H9 (cell line): Measurements from ENCODE around the gene IGF2BP2. TPM values are rescaled to one million over a fixed set of nuclear protein-coding genes. Genes with fewer than 3 reads are reported as not detected.
A peak's percentile ranks its signal among the peaks of the same experiment; 100 is the strongest.

ENCODE experiments used
- DNase-seq: peaks from one replicate; pipeline ENCODE4 v3.0.0-alpha.2; 2017
- H2AFZ ChIP-seq: one replicate; pipeline ENCODE4 v1.6.1; 2013; ENCODE audit warnings: mild to moderate bottlenecking, low read length, control low read depth, moderate library complexity
- H2AK5ac ChIP-seq: 2 replicates; pipeline ENCODE4 v1.6.1; 2013; ENCODE audit warnings: low read length, control low read depth, mixed read lengths; ENCODE audit not compliant: insufficient read length
- H2BK120ac ChIP-seq: one replicate; pipeline ENCODE4 v1.6.1; 2013; ENCODE audit warnings: low read depth, mild to moderate bottlenecking, low read length, control low read depth, inconsistent platforms; ENCODE audit not compliant: poor library complexity, severe bottlenecking
- H2BK12ac ChIP-seq: 2 replicates; pipeline ENCODE4 v1.6.1; 2013; ENCODE audit warnings: low read length, control low read depth, mixed read lengths, low read depth; ENCODE audit not compliant: insufficient read length
- H2BK15ac ChIP-seq: 2 replicates; pipeline ENCODE4 v1.6.1; 2013; ENCODE audit warnings: low read depth, low read length, control low read depth
- H2BK20ac ChIP-seq: one replicate; pipeline ENCODE4 v1.6.1; 2013; ENCODE audit warnings: low read depth, mild to moderate bottlenecking, low read length, control low read depth, inconsistent platforms; ENCODE audit not compliant: poor library complexity, severe bottlenecking
- H2BK5ac ChIP-seq: 2 replicates; pipeline ENCODE4 v1.6.1; 2013; ENCODE audit warnings: low read length, control low read depth, mixed read lengths; ENCODE audit not compliant: insufficient read length
- H3K14ac ChIP-seq: 2 replicates; pipeline ENCODE4 v1.6.1; 2013; ENCODE audit warnings: low read length, control low read depth; ENCODE audit not compliant: insufficient read depth
- H3K18ac ChIP-seq: 2 replicates; pipeline ENCODE4 v1.6.1; 2013; ENCODE audit warnings: low read depth, mild to moderate bottlenecking, mixed read lengths, low read length, control low read depth; ENCODE audit not compliant: insufficient read length
- H3K23ac ChIP-seq: 2 replicates; pipeline ENCODE4 v1.6.1; 2013; ENCODE audit warnings: low read length, control low read depth, mixed read lengths, low read depth; ENCODE audit not compliant: insufficient read length
- H3K23me2 ChIP-seq: 2 replicates; pipeline ENCODE4 v1.6.1; 2013; ENCODE audit warnings: low read depth, mild to moderate bottlenecking, mixed read lengths, low read length, control low read depth; ENCODE audit not compliant: insufficient read length, poor library complexity, severe bottlenecking
- H3K27ac ChIP-seq: 2 replicates; pipeline ENCODE4 v1.5.1; 2013; ENCODE audit warnings: low read length, control low read depth, mixed read lengths, low read depth; ENCODE audit not compliant: insufficient read length
- H3K27me3 ChIP-seq: 2 replicates; pipeline ENCODE4 v1.6.1; 2013; ENCODE audit warnings: low read length, control low read depth, inconsistent platforms; ENCODE audit not compliant: insufficient read depth
- H3K4ac ChIP-seq: 2 replicates; pipeline ENCODE4 v1.6.1; 2013; ENCODE audit warnings: low read depth, mild to moderate bottlenecking, control low read depth, inconsistent platforms, low read length, moderate library complexity
- H3K4me1 ChIP-seq: 2 replicates; pipeline ENCODE4 v1.6.1; 2013; ENCODE audit warnings: low read length, control low read depth, inconsistent platforms; ENCODE audit not compliant: insufficient read depth
- H3K4me2 ChIP-seq: 2 replicates; pipeline ENCODE4 v1.6.1; 2013; ENCODE audit warnings: low read length, control low read depth, mixed read lengths; ENCODE audit not compliant: insufficient read length, insufficient read depth
- H3K56ac ChIP-seq: 2 replicates; pipeline ENCODE4 v1.6.1; 2013; ENCODE audit warnings: low read depth, mild to moderate bottlenecking, mixed read lengths, low read length, control low read depth; ENCODE audit not compliant: insufficient read length
- H3K79me1 ChIP-seq: 2 replicates; pipeline ENCODE4 v1.6.1; 2013; ENCODE audit warnings: low read depth, mild to moderate bottlenecking, moderate library complexity, low read length, control low read depth, inconsistent platforms; ENCODE audit not compliant: insufficient read depth, poor library complexity, severe bottlenecking
- H3K79me2 ChIP-seq: 2 replicates; pipeline ENCODE4 v1.6.1; 2013; ENCODE audit warnings: low read length, control low read depth, inconsistent platforms; ENCODE audit not compliant: insufficient read depth
- H3K9ac ChIP-seq: 2 replicates; pipeline ENCODE4 v1.6.1; 2013; ENCODE audit warnings: low read length, control low read depth, mixed read lengths; ENCODE audit not compliant: insufficient read length; ENCODE audit errors: extremely low read depth
- H3K9me3 ChIP-seq: one replicate; pipeline ENCODE4 v1.6.1; 2013; ENCODE audit warnings: low read depth, low read length, inconsistent platforms; ENCODE audit not compliant: control insufficient read depth
- H3T11ph ChIP-seq: one replicate; pipeline ENCODE4 v1.6.1; 2013; ENCODE audit warnings: mild to moderate bottlenecking, low read length, control low read depth, inconsistent platforms
- H4K20me1 ChIP-seq: one replicate; pipeline ENCODE4 v1.6.1; 2013; ENCODE audit not compliant: control insufficient read depth, insufficient read length, insufficient read depth
- H4K5ac ChIP-seq: 2 replicates; pipeline ENCODE4 v1.6.1; 2013; ENCODE audit warnings: low read depth, mild to moderate bottlenecking, mixed read lengths, low read length, control low read depth; ENCODE audit not compliant: insufficient read length
- H4K8ac ChIP-seq: replicated peaks from 2 replicates; pipeline ENCODE4 v1.6.1; 2013; ENCODE audit warnings: low read length, control low read depth, mixed read lengths, low read depth; ENCODE audit not compliant: insufficient read length
- H4K91ac ChIP-seq: 2 replicates; pipeline ENCODE4 v1.6.1; 2013; ENCODE audit warnings: low read depth, mild to moderate bottlenecking, moderate library complexity, mixed read lengths, low read length, control low read depth; ENCODE audit not compliant: insufficient read length
- H3K27ac Mint-ChIP-seq, 3 experiments: 2 replicates in 2 of 3; 3 replicates in 1 of 3; pipeline ENCODE4 v1.8.0; 2020 to 2021; ENCODE audit warnings: mixed read lengths in 3 of 3, mild to moderate bottlenecking in 1 of 3, moderate library complexity in 1 of 3
- H3K27me3 Mint-ChIP-seq: 2 replicates; pipeline ENCODE4 v1.8.0; 2021; ENCODE audit warnings: low read depth, mild to moderate bottlenecking, moderate library complexity, mixed read lengths
- H3K36me3 Mint-ChIP-seq, 3 experiments: 2 replicates in 2 of 3; 3 replicates in 1 of 3; pipeline ENCODE4 v1.8.0; 2020 to 2021; ENCODE audit warnings: low read depth in 3 of 3, mixed read lengths in 3 of 3; ENCODE audit not compliant: insufficient read depth in 1 of 3
- H3K4me1 Mint-ChIP-seq, 2 experiments: 2 replicates each; pipeline ENCODE4 v1.8.0; 2020; ENCODE audit warnings: mixed read lengths in 2 of 2
- H3K4me3 Mint-ChIP-seq, 2 experiments: 2 replicates in 1 of 2; 3 replicates in 1 of 2; pipeline ENCODE4 v1.8.0; 2020 to 2021; ENCODE audit warnings: mild to moderate bottlenecking in 2 of 2, mixed read lengths in 2 of 2, moderate library complexity in 1 of 2
- H3K9me3 Mint-ChIP-seq, 2 experiments: 2 replicates in 1 of 2; 3 replicates in 1 of 2; pipeline ENCODE4 v1.8.0; 2020; ENCODE audit warnings: mild to moderate bottlenecking in 2 of 2, mixed read lengths in 2 of 2, moderate library complexity in 1 of 2
- CTCF ChIP-seq: fragments of 200-600 bp; sonication (generic); conservative IDR thresholded peaks from 3 replicates; pipeline ENCODE4 v1.8.0; 2021; ENCODE audit warnings: antibody characterized with exemption, mild to moderate bottlenecking
- WGBS: extraction: QIAGEN DNeasy Blood & Tissue Kit; methylation state at CpG from one replicate; pipeline ENCODE4 v1.1.7; 2013; ENCODE audit warnings: missing lambda C conversion rate, low lambda C conversion rate, mixed read lengths; ENCODE audit not compliant: insufficient read length; ENCODE audit errors: extremely low coverage; 5-methylcytosine and 5-hydroxymethylcytosine counted together
- total RNA-seq: library from RNA; stranded (reverse); gene quantifications from 2 replicates; pipeline ENCODE4 v1.2.1, GENCODE V29; 2021

IGF2BP2 gene
- total RNA-seq, 1 experiment from 2014 or later, result 130 TPM

- no peak overlapping the region for H3K27ac ChIP-seq
- H2BK15ac ChIP-seq, result no peak overlapping the region
- no peak overlapping the region for H4K5ac ChIP-seq
- no peak overlapping the region for H3T11ph ChIP-seq
- no peak for DNase-seq
- Mint-ChIP-seq H3K27ac (peak overlapping the region in 1 of 3 experiments; percentile 46; a peak in 1 of 7 replicates), H3K9me3 (no peaks in the 10 kb centered on the region; a peak in 1 of 5 replicates), H3K36me3 (peaks cover 0 to 1% (median 0%) of the 10 kb centered on the region in 3 experiments; a peak in 2 of 7 replicates), H3K4me1 (peaks cover 70 to 71% of the 10 kb centered on the region in 2 experiments), H3K27me3 (no peaks in the 10 kb centered on the region), H3K4me3 (no peak overlapping the region)
- no peaks in the 10 kb centered on the region for H3K27me3 ChIP-seq
- H2AK5ac ChIP-seq, result no peak overlapping the region
- H3K18ac ChIP-seq, result no peak overlapping the region
- H3K23ac ChIP-seq, result no peak overlapping the region
- no peak overlapping the region for H2BK120ac ChIP-seq
- H2BK20ac ChIP-seq, result no peak overlapping the region
- no peak overlapping the region for H4K91ac ChIP-seq
- H2BK5ac ChIP-seq, result no peak overlapping the region
- H3K23me2 ChIP-seq, result no peaks in the 10 kb centered on the region
- H4K20me1 ChIP-seq, result no peaks in the 10 kb centered on the region
- H3K4ac ChIP-seq, result no peak overlapping the region
- H4K8ac ChIP-seq, result no peak overlapping the region
- H3K4me1 ChIP-seq, result peaks cover 35% of the 10 kb centered on the region
- H3K79me2 ChIP-seq, result peaks cover 21% of the 10 kb centered on the region; the same call in 1 of the 2 replicates
- peaks cover 9% of the 10 kb centered on the region for H3K79me1 ChIP-seq
- no peak for TF ChIP-seq CTCF
- H3K9ac ChIP-seq, result no peak overlapping the region
- no peak overlapping the region for H2BK12ac ChIP-seq
- no peak overlapping the region for H2AFZ ChIP-seq
- no peaks in the 10 kb centered on the region for H3K9me3 ChIP-seq
- WGBS, result no CpG with 5 or more reads among the region's 3 CpGs
- no peak overlapping the region for H3K56ac ChIP-seq
- H3K14ac ChIP-seq, result no peak overlapping the region
- H3K4me2 ChIP-seq, result no peak overlapping the region
These were observed 112.5 kb downstream of the IGF2BP2 start for GRCh38 chr3:185712337-185712736.
